Transverse colon (tissue), 4 donors: ENCODE data around the gene HAO1. TPM values are rescaled to one million over a fixed set of nuclear protein-coding genes. Genes with fewer than 3 reads are reported as not detected.
"Not testable (repeated sequence)": the region's sequence is repeated elsewhere in the genome, so short reads cannot be mapped to it uniquely, and the experiment has no call there.

ENCODE experiments used
- DNase-seq: peaks from one replicate; pipeline ENCODE4 v3.0.0-alpha.2; 2019
- H3K27ac ChIP-seq, 4 donors: fragments of 200-600 bp; sonication (generic); 2 replicates each; pipeline ENCODE4 v1.5.1; 2016 to 2018; ENCODE audit warnings: inconsistent platforms in 4 of 4
- H3K27me3 ChIP-seq: fragments of 200-600 bp; sonication (generic); 2 replicates; pipeline ENCODE4 v1.5.1; 2017; ENCODE audit warnings: inconsistent platforms
- H3K36me3 ChIP-seq, 4 donors: fragments of 200-600 bp; sonication (generic); 2 replicates each; pipeline ENCODE4 v1.5.1; 2017 to 2019; ENCODE audit warnings: inconsistent platforms in 4 of 4
- H3K4me1 ChIP-seq, 4 donors: fragments of 200-600 bp; sonication (generic); 2 replicates each; pipeline ENCODE4 v1.5.1; 2017 to 2020; ENCODE audit warnings: inconsistent platforms in 4 of 4
- H3K4me3 ChIP-seq, 4 donors: fragments of 200-600 bp; sonication (generic); 1 replicate in 1 of 4; 2 replicates in 3 of 4; pipeline versions ENCODE4 v1.5.1 to v1.6.1; 2017 to 2019; ENCODE audit warnings: inconsistent platforms in 4 of 4
- H3K9me3 ChIP-seq, 2 donors: fragments of 200-600 bp; sonication (generic); 2 replicates each; pipeline ENCODE4 v1.5.1; 2017 to 2019; ENCODE audit warnings: inconsistent platforms in 2 of 2
- EP300 ChIP-seq: sonication (generic); formaldehyde crosslinking; IDR thresholded peaks from one replicate; pipeline ENCODE4 v1.6.1; 2017; ENCODE audit warnings: antibody characterized with exemption, low read depth
- POLR2A ChIP-seq: fragments of 450-650 bp; IDR thresholded peaks from one replicate; pipeline ENCODE4 v1.6.1; 2016; ENCODE audit warnings: antibody characterized with exemption, mild to moderate bottlenecking, moderate library complexity
- POLR2AphosphoS5 ChIP-seq, 3 donors: sonication (generic); formaldehyde crosslinking; IDR thresholded peaks; one replicate each; pipeline ENCODE4 v1.6.1; 2016; ENCODE audit warnings: antibody characterized with exemption in 3 of 3
- WGBS, 2 donors: methylation state at CpG; one replicate each; pipeline ENCODE4 v1.1.5; 2018; ENCODE audit warnings: low coverage in 1 of 2; 5-methylcytosine and 5-hydroxymethylcytosine counted together
- in situ Hi-C, 4 donors: fragments of 200-750 bp; cut with MboI; loops; one replicate each; pipeline versions ENCODE4 v1.15.0 to v1.15.1; 2017; ENCODE audit warnings: low sequenced_read_pairs in 3 of 4, low pct_ligation_motif_present in 1 of 4, low pct_unique_long_range_greater_than_20kb in 1 of 4
- intact Hi-C: fragments of 100-400 bp; cut with DNase I; formaldehyde crosslinking; loops from one replicate; pipeline ENCODE4 v1.15.1; 2023; ENCODE audit warnings: low total_unique reads
- total RNA-seq, 4 donors: library from RNA; depleted of rRNA; stranded (reverse); fragments of >200 nt; gene quantifications; one replicate each; pipeline ENCODE4 v1.1.0, GENCODE V29; 2016
- TF ChIP-seq, protein P1 (sequence below), 5 experiments: fragments of 200-600 bp in 3 of 5; fragments of 450-650 bp in 2 of 5; sonication (generic) in 3 of 5; IDR thresholded peaks; 1 replicate in 2 of 5; 2 replicates in 3 of 5; pipeline ENCODE4 v1.5.1; 2016 to 2017; ENCODE audit warnings: antibody characterized with exemption in 5 of 5, inconsistent platforms in 3 of 5, mild to moderate bottlenecking in 2 of 5, moderate library complexity in 1 of 5

HAO1 gene
- total RNA-seq, 4 donors from 2014 or later: not detected

DNA sequence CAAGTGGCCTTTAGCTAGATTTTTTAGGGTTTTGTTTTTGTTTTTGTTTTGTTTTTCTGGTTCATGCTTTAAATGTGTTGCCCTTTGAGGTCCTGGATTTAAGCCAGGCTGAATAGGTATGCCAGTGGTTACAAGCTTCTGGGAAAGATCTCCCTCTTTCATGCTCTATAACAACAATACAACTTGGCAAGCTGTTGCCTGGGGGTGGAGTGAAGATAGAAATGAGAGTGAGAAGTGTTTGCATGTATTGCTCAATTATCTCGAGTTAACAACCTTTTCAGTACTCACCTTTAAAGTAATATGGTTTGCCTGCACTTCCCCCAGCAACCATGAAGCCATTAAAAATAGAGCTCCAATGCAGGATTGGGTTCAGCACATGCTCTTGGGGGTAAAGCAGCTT, 19.2 kb upstream of the HAO1 start:
- in situ Hi-C loops: no loop called here
- TF ChIP-seq EP300 (no peak), POLR2AphosphoS5 (IDR thresholded peaks at IDR 0.05) (no peak), POLR2A (no peak)
- TF ChIP-seq, protein P1, sequence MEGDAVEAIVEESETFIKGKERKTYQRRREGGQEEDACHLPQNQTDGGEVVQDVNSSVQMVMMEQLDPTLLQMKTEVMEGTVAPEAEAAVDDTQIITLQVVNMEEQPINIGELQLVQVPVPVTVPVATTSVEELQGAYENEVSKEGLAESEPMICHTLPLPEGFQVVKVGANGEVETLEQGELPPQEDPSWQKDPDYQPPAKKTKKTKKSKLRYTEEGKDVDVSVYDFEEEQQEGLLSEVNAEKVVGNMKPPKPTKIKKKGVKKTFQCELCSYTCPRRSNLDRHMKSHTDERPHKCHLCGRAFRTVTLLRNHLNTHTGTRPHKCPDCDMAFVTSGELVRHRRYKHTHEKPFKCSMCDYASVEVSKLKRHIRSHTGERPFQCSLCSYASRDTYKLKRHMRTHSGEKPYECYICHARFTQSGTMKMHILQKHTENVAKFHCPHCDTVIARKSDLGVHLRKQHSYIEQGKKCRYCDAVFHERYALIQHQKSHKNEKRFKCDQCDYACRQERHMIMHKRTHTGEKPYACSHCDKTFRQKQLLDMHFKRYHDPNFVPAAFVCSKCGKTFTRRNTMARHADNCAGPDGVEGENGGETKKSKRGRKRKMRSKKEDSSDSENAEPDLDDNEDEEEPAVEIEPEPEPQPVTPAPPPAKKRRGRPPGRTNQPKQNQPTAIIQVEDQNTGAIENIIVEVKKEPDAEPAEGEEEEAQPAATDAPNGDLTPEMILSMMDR (IDR thresholded peaks at IDR 0.05): no peak
- H3K9me3 ChIP-seq: no peaks in the 10 kb centered on the region
- DNase-seq: no peak
- no peaks in the 10 kb centered on the region for H3K36me3 ChIP-seq
- intact Hi-C loops: no loop called here
- H3K27me3 ChIP-seq: no peaks in the 10 kb centered on the region
- WGBS, 2 donors: 0 to 37% methylated on average over 1 of the region's 1 CpG
- no peak overlapping the region for H3K27ac ChIP-seq
- no peaks in the 10 kb centered on the region for H3K4me1 ChIP-seq
- no peak overlapping the region for H3K4me3 ChIP-seq

DNA sequence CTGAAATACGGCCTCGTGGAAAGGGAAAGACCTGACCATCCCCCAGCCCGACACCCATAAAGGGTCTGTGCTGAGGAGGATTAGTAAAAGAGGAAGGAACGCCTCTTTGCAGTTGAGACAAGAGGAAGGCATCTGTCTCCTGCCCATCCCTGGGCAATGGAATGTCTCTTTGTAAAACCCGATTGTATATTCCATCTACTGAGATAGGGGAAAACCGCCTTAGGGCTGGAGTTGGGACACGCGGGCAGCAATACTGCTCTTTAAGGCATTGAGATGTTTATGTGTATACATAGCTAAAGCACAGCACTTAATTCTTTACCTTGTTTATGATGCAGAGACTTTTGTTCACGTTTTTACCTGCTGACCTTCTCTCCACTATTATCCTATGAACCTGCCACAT, 16.3 kb upstream of the HAO1 start:
- H3K36me3 ChIP-seq, H3K4me1 ChIP-seq, in situ Hi-C loops, intact Hi-C loops, H3K27ac ChIP-seq, H3K27me3 ChIP-seq, DNase-seq, H3K9me3 ChIP-seq, H3K4me3 ChIP-seq: not testable (repeated sequence)
- WGBS, 2 donors: 65 to 72% methylated on average over 8 to 9 of the region's 9 CpGs

DNA sequence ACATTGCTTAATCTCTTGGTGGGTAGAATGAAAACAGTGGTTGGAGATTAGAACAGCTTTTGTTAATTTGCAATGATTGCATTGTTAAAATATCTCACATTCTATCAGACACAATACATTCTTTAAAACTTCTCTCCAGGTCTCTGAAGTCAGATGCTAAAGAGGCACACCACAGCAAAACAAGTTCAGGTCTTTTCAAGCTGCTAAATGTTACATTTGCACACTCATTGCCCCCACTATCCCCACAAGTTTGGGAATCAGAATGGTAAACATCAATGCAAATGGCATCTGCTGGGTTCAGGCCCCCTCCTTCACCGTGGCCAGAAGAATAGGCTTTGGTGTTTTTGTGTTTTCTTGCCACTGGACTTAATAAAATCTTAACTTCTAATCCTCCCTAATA, 10.1 kb upstream of the HAO1 start:
- in situ Hi-C loops: no loop called here
- TF ChIP-seq POLR2AphosphoS5 (IDR thresholded peaks at IDR 0.05) (no peak), EP300 (no peak), POLR2A (no peak)
- TF ChIP-seq, protein P1 (IDR thresholded peaks at IDR 0.05): no peak
- Histone ChIP-seq H3K9me3 (no peaks in the 10 kb centered on the region), H3K36me3 (no peaks in the 10 kb centered on the region), H3K27ac (no peak overlapping the region), H3K4me1 (no peaks in the 10 kb centered on the region), H3K27me3 (no peaks in the 10 kb centered on the region), H3K4me3 (no peak overlapping the region)
- WGBS, 2 donors: 64 to 80% methylated on average over 1 of the region's 1 CpG
- DNase-seq: no peak
- intact Hi-C loops: no loop called here

DNA sequence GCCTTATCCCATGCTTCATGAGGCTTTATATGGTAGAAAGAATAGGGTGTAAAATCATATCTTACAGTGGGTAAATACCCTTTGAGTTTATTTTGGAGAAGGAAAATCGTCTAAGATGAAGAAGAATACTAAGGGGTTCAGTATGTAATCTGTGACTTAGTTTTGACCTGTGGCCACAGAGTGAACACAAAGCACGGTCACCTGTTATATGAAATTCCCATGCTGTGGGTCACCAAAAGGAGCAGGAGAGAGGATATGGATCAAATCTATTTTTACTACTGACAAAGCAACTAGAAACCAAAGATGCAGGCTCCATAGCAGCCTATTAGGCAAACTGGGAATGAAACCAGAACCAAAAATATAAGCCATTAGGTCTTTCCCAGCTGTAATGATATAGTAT, 3.6 kb upstream of the HAO1 start:
- in situ Hi-C loops (loop anchor here in 1 of 4 donors (25.0 kb wide), 1 partner anchor 768 kb away; no protein-coding TSS in a partner anchor), intact Hi-C loops (no loop called here)
- Histone ChIP-seq H3K4me1 (no peaks in the 10 kb centered on the region), H3K27me3 (no peaks in the 10 kb centered on the region), H3K36me3 (no peaks in the 10 kb centered on the region), H3K9me3 (no peaks in the 10 kb centered on the region), H3K27ac (no peak overlapping the region), H3K4me3 (no peak overlapping the region)
- TF ChIP-seq EP300 (no peak), POLR2AphosphoS5 (IDR thresholded peaks at IDR 0.05) (no peak), POLR2A (no peak)
- TF ChIP-seq, protein P1 (IDR thresholded peaks at IDR 0.05): no peak
- WGBS, 2 donors: 23 to 30% methylated on average over 2 of the region's 2 CpGs
- DNase-seq: no peak

DNA sequence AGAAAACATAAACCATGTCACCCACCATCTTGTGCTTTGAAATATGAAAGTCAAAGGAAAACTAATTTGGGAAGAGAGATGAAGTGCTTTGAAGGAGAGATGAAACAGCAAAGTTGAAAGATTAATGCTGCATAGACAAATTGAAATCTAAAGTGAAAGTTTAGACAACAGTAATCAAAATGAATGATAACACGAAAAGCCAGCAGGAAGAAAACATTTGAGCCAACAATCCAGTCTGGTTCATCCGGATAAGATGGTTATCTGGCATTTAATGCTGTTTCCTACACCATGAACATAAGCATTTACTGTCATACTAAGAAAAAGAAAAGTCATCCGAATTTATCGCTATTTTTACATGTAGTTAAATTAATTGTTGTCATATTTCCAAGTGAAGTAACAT, 595 bp downstream of the HAO1 start:
- TF ChIP-seq, protein P1 (IDR thresholded peaks at IDR 0.05): no peak
- TF ChIP-seq POLR2AphosphoS5 (IDR thresholded peaks at IDR 0.05): no peak
- TF ChIP-seq EP300: no peak
- TF ChIP-seq POLR2A: no peak
- intact Hi-C loops: no loop called here

More for the DNA sequence above, 595 bp downstream of the HAO1 start:
- H3K36me3 ChIP-seq: no peaks in the 10 kb centered on the region
- peaks cover 0 to 4% (median 2%) of the 10 kb centered on the region in 4 donors for H3K4me1 ChIP-seq
- H3K27ac ChIP-seq: no peak overlapping the region
- H3K9me3 ChIP-seq: no peaks in the 10 kb centered on the region
- no peaks in the 10 kb centered on the region for H3K27me3 ChIP-seq
- DNase-seq: no peak
- no peak overlapping the region for H3K4me3 ChIP-seq
- in situ Hi-C loops: loop anchor here in 1 of 4 donors (25.0 kb wide), 1 partner anchor 773 kb away; no protein-coding TSS in a partner anchor
- 69 to 71% methylated on average over 4 of the region's 4 CpGs for WGBS, 2 donors
